ENCODE measurements around the gene UTP18. TPM values are rescaled to one million over a fixed set of nuclear protein-coding genes. Genes with fewer than 3 reads are reported as not detected.
"Not testable (repeated sequence)": the region's sequence is repeated elsewhere in the genome, so short reads cannot be mapped to it uniquely, and the experiment has no call there.

UTP18 gene
- total and polyA plus RNA-seq, 2 donors (not counting 1 experiment from before 2014, with no cell fraction given), result 13.2 to 34.2 TPM

DNA sequence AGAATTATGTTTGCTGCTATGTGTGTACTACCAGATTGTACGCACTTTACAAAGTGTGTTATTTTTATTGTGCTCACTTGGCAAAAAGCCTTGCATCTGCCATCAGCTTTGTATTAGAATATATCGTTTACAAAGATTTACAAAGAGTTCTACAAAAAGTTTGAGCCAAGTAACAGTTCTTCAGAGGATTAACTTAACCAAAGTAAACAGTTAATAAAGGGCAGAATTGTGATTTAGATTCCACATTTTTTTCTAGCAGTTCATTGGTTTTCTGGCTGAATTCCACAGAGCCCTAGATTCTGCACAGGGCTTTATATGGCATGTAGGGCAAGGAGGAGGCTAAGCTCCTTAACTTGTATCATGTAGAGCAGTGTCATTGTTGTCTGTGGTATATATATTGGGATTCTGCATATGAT is 29.4 kb downstream of the UTP18 start:
- CTCF ChIA-PET, result interaction anchor here (1.1 kb wide), 1 partner anchor 9 kb away, joined by 3 read pairs; no protein-coding TSS in a partner anchor

GRCh38 chr17:51294338-51294737 is 34.0 kb downstream of the UTP18 start:
- H4K20me1 ChIP-seq (ENCODE audit: control insufficient read depth, insufficient read depth, low read length, poor library complexity, severe bottlenecking); H3K79me2 ChIP-seq (ENCODE audit: control insufficient read depth, insufficient read depth, low read length); H3K27ac Mint-ChIP-seq; H3K9me3 Mint-ChIP-seq (ENCODE audit: insufficient read depth); CTCF ChIA-PET; H3K27me3 Mint-ChIP-seq; H3K9me3 ChIP-seq (ENCODE audit: control extremely low read depth in 1 of 3, control insufficient read depth in 2 of 3, insufficient read depth in 1 of 3, low read length in 2 of 3); H2AFZ ChIP-seq (ENCODE audit: insufficient read depth, low read depth, low read length, poor library complexity, severe bottlenecking); H3K27ac ChIP-seq (ENCODE audit: low read length in 2 of 2); H3K4me3 Mint-ChIP-seq; H3K27me3 ChIP-seq (replicated peaks in 1 of 4; ENCODE audit: control extremely low read depth in 1 of 4, control insufficient read depth in 3 of 4, insufficient read depth in 4 of 4, low read length in 3 of 4); ATAC-seq (ENCODE audit: low read depth); H3K4me2 ChIP-seq (replicated peaks; ENCODE audit: low read depth, low read length, poor library complexity, severe bottlenecking); H3K9ac ChIP-seq (ENCODE audit: low read length); DNase-seq; H3K4me3 ChIP-seq (ENCODE audit: control extremely low read depth in 1 of 5, extremely low read depth in 1 of 5, insufficient read depth in 1 of 5, low read depth in 2 of 5, low read length in 4 of 5); H3K4me1 ChIP-seq (ENCODE audit: control insufficient read depth in 2 of 2, insufficient read depth in 2 of 2, low read length in 2 of 2); POLR2A ChIA-PET; intact Hi-C loops (cut with micrococcal nuclease); H3K4me1 Mint-ChIP-seq: not testable (repeated sequence)
- peaks cover 6 to 54% of the 10 kb centered on the region in 2 experiments for H3K36me3 ChIP-seq (replicated peaks in 1 of 2; ENCODE audit: control extremely low read depth in 1 of 2, control insufficient read depth in 1 of 2, extremely low read depth in 1 of 2, insufficient read depth in 2 of 2, low read length in 1 of 2)
- WGBS (ENCODE audit: insufficient coverage), result no CpG with 5 or more reads among the region's 2 CpGs

More for the DNA sequence above, 29.4 kb downstream of the UTP18 start:
- Histone ChIP-seq H3K27ac (ENCODE audit: low read length in 2 of 2) (no peak overlapping the region), H3K36me3 (replicated peaks in 1 of 2; ENCODE audit: control extremely low read depth in 1 of 2, control insufficient read depth in 1 of 2, extremely low read depth in 1 of 2, insufficient read depth in 2 of 2, low read length in 1 of 2) (peaks cover 0 to 69% of the 10 kb centered on the region in 2 experiments), H4K20me1 (ENCODE audit: control insufficient read depth, insufficient read depth, low read length, poor library complexity, severe bottlenecking) (no peaks in the 10 kb centered on the region), H3K9ac (ENCODE audit: low read length) (no peak overlapping the region), H3K4me3 (ENCODE audit: control extremely low read depth in 1 of 5, extremely low read depth in 1 of 5, insufficient read depth in 1 of 5, low read depth in 2 of 5, low read length in 4 of 5) (no peak overlapping the region), H3K27me3 (replicated peaks in 1 of 4; ENCODE audit: control extremely low read depth in 1 of 4, control insufficient read depth in 3 of 4, insufficient read depth in 4 of 4, low read length in 3 of 4) (no peaks in the 10 kb centered on the region), H3K4me1 (ENCODE audit: control insufficient read depth in 2 of 2, insufficient read depth in 2 of 2, low read length in 2 of 2) (no peaks in the 10 kb centered on the region), H3K4me2 (replicated peaks; ENCODE audit: low read depth, low read length, poor library complexity, severe bottlenecking) (no peak overlapping the region), H3K9me3 (ENCODE audit: control extremely low read depth in 1 of 3, control insufficient read depth in 2 of 3, insufficient read depth in 1 of 3, low read length in 2 of 3) (no peaks in the 10 kb centered on the region), H3K79me2 (ENCODE audit: control insufficient read depth, insufficient read depth, low read length) (no peaks in the 10 kb centered on the region), H2AFZ (ENCODE audit: insufficient read depth, low read depth, low read length, poor library complexity, severe bottlenecking) (no peak overlapping the region)
- intact Hi-C loops (cut with micrococcal nuclease), result no loop called here
- POLR2A ChIA-PET, result no interaction called here
- Mint-ChIP-seq H3K4me3 (no peak overlapping the region), H3K27ac (no peak overlapping the region), H3K4me1 (no peaks in the 10 kb centered on the region), H3K27me3 (no peaks in the 10 kb centered on the region), H3K9me3 (ENCODE audit: insufficient read depth) (no peaks in the 10 kb centered on the region)
- no peak for DNase-seq
- TF ChIP-seq EZH2 (IDR thresholded peaks at IDR 0.05; ENCODE audit: borderline replicate concordance, insufficient read depth, low read depth, low read length, poor library complexity, severe bottlenecking), result no peak
- TF ChIP-seq, protein P1, sequence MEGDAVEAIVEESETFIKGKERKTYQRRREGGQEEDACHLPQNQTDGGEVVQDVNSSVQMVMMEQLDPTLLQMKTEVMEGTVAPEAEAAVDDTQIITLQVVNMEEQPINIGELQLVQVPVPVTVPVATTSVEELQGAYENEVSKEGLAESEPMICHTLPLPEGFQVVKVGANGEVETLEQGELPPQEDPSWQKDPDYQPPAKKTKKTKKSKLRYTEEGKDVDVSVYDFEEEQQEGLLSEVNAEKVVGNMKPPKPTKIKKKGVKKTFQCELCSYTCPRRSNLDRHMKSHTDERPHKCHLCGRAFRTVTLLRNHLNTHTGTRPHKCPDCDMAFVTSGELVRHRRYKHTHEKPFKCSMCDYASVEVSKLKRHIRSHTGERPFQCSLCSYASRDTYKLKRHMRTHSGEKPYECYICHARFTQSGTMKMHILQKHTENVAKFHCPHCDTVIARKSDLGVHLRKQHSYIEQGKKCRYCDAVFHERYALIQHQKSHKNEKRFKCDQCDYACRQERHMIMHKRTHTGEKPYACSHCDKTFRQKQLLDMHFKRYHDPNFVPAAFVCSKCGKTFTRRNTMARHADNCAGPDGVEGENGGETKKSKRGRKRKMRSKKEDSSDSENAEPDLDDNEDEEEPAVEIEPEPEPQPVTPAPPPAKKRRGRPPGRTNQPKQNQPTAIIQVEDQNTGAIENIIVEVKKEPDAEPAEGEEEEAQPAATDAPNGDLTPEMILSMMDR (IDR thresholded peaks at IDR 0.05), result no peak
- ATAC-seq (ENCODE audit: low read depth), result no peak
- no CpG with 5 or more reads among the region's 2 CpGs for WGBS (ENCODE audit: insufficient coverage)
